CD4-positive, CD25-positive, alpha-beta regulatory T cell (primary cell): ENCODE results near the gene PDZD2. TPM values are rescaled to one million over a fixed set of nuclear protein-coding genes. Genes with fewer than 3 reads are reported as not detected.
"Not testable (repeated sequence)": the region's sequence is repeated elsewhere in the genome, so short reads cannot be mapped to it uniquely, and the experiment has no call there.

Experiments
- ATAC-seq, 2 donors: fragments of 150-1000 bp; cut with Tn5 transposase; one replicate each; pipeline ENCODE4 v1.10.0; 2021; ENCODE audit warnings: low read depth in 2 of 2, moderate number of reproducible peaks in 2 of 2, moderate library complexity in 1 of 2
- DNase-seq, 3 donors: peaks; one replicate each; pipeline versions ENCODE4 v3.0.0 to v3.0.0-alpha.2; 2012 to 2022; ENCODE audit warnings: mixed read lengths in 1 of 3
- H3K27ac ChIP-seq: one replicate; pipeline ENCODE4 v1.7.0; 2013; ENCODE audit warnings: mild to moderate bottlenecking, low read length; ENCODE audit not compliant: insufficient read depth, poor library complexity, severe bottlenecking
- H3K27me3 ChIP-seq: one replicate; pipeline ENCODE4 v1.7.0; 2013; ENCODE audit warnings: low read length; ENCODE audit not compliant: control insufficient read depth, insufficient read depth
- H3K36me3 ChIP-seq: one replicate; pipeline ENCODE4 v1.7.0; 2013; ENCODE audit warnings: mild to moderate bottlenecking, low read length, moderate library complexity; ENCODE audit not compliant: control insufficient read depth, insufficient read depth
- H3K4me1 ChIP-seq: 2 replicates; pipeline ENCODE4 v1.7.0; 2013; ENCODE audit warnings: mild to moderate bottlenecking, low read length; ENCODE audit not compliant: insufficient read depth, control insufficient read depth, poor library complexity, severe bottlenecking
- H3K4me3 ChIP-seq: one replicate; pipeline ENCODE4 v1.7.0; 2013; ENCODE audit warnings: low read depth, mild to moderate bottlenecking, low read length, moderate library complexity
- H3K9me3 ChIP-seq, 2 experiments: 1 replicate in 1 of 2; 2 replicates in 1 of 2; pipeline ENCODE4 v1.7.0; 2013; ENCODE audit warnings: low read length in 2 of 2, mild to moderate bottlenecking in 1 of 2, moderate library complexity in 1 of 2; ENCODE audit not compliant: control insufficient read depth in 2 of 2
- H3K27ac Mint-ChIP-seq, 3 donors: one replicate each; pipeline ENCODE4 v1.8.0; 2020 to 2022; ENCODE audit warnings: mild to moderate bottlenecking in 3 of 3, mixed read lengths in 3 of 3, moderate library complexity in 2 of 3
- H3K27me3 Mint-ChIP-seq: one replicate; pipeline ENCODE4 v1.8.0; 2022; ENCODE audit warnings: mild to moderate bottlenecking, mixed read lengths
- H3K36me3 Mint-ChIP-seq: one replicate; pipeline ENCODE4 v1.8.0; 2020; ENCODE audit warnings: mixed read lengths
- H3K4me1 Mint-ChIP-seq, 4 donors: one replicate each; pipeline ENCODE4 v1.8.0; 2020 to 2022; ENCODE audit warnings: mixed read lengths in 4 of 4, mild to moderate bottlenecking in 1 of 4
- H3K4me3 Mint-ChIP-seq, 4 donors: one replicate each; pipeline ENCODE4 v1.8.0; 2020 to 2022; ENCODE audit warnings: mild to moderate bottlenecking in 4 of 4, mixed read lengths in 4 of 4, moderate library complexity in 3 of 4
- H3K9me3 Mint-ChIP-seq, 7 donors: one replicate each; pipeline ENCODE4 v1.8.0; 2020 to 2022; ENCODE audit warnings: mixed read lengths in 7 of 7, mild to moderate bottlenecking in 3 of 7, moderate library complexity in 2 of 7
- polyA plus RNA-seq, 4 donors: library from polyadenylated mRNA; unstranded; fragments of 300-500 nt; fragmentation: Illumina TruSeq; gene quantifications; one replicate each; pipeline ENCODE4 v1.2.3, GENCODE V29; 2021
- total RNA-seq: library from RNA; stranded (reverse); gene quantifications from one replicate; pipeline ENCODE4 v1.2.3, GENCODE V29; 2022

Gene PDZD2
- total and polyA plus RNA-seq, 5 donors from 2014 or later, result 0.06 to 1.3 (median 0.25) TPM

- DNase-seq (no peak), ATAC-seq (no peak)
- Mint-ChIP-seq H3K27ac (peak overlapping the region in 2 of 3 donors; percentile 63 to 74), H3K9me3 (peaks cover 0 to 1% (median 0%) of the 10 kb centered on the region in 7 donors), H3K27me3 (peaks cover 5% of the 10 kb centered on the region), H3K4me1 (peaks cover 9 to 26% (median 16%) of the 10 kb centered on the region in 4 donors), H3K36me3 (no peaks in the 10 kb centered on the region), H3K4me3 (peak overlapping the region in 1 of 4 donors; percentile 0)
- H3K9me3 ChIP-seq, result no peaks in the 10 kb centered on the region
- H3K4me3 ChIP-seq, result no peak overlapping the region
- peaks cover 8% of the 10 kb centered on the region for H3K4me1 ChIP-seq
- H3K27me3 ChIP-seq, result no peaks in the 10 kb centered on the region
- H3K36me3 ChIP-seq, result no peaks in the 10 kb centered on the region
- H3K27ac ChIP-seq, result no peak overlapping the region
These were observed 132.6 kb downstream of the PDZD2 start for GRCh38 chr5:31771500-31771899.

- H3K36me3 ChIP-seq, H3K27me3 ChIP-seq, H3K27ac ChIP-seq, H3K9me3 ChIP-seq, H3K9me3 Mint-ChIP-seq, H3K4me3 ChIP-seq, H3K4me1 ChIP-seq, H3K4me3 Mint-ChIP-seq, H3K27me3 Mint-ChIP-seq, DNase-seq, H3K27ac Mint-ChIP-seq, H3K36me3 Mint-ChIP-seq, ATAC-seq: not testable (repeated sequence)
- peaks cover 5 to 10% (median 5%) of the 10 kb centered on the region in 4 donors for H3K4me1 Mint-ChIP-seq
These were observed 137.4 kb downstream of the PDZD2 start for GRCh38 chr5:31776294-31776693.

DNA sequence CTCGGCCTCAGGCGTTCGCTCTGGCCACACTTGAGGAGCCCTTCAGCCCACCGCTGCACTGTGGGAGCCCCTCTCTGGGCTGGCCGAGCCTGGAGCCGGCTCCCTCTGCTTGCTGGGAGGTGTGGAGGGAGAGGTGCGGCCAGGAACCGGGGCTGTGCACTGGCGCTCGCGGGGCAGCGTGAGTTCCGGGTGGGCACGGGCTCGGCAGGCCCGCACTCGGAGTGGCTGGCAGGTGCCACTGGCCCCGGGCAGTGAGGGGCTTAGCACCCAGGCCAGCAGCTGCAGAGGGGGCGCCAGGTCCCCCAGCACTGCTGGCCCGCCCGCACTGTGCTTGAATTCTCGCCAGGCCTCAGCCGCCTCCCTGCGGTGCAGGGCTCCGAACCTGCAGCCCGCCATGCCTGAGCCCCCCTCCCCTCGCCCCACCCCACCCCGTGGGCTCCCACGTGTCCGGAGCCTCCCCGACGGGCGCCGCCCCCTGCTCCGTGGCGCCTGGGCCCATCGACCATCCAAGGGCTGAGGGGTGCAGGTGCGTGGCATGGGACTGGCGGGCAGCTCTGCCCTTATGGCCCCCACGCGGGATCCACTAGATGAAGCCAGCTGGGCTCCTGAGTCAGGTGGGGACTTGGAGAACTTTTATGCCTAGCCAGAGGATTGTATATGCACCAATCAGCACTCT lies 138.2 kb downstream of the PDZD2 start:
- no peak for DNase-seq
- no peaks in the 10 kb centered on the region for H3K36me3 ChIP-seq
- Mint-ChIP-seq H3K27me3 (peaks cover 10% of the 10 kb centered on the region), H3K4me1 (peaks cover 0 to 3% (median 2%) of the 10 kb centered on the region in 4 donors), H3K27ac (no peak overlapping the region), H3K9me3 (peaks cover 0 to 1% (median 0%) of the 10 kb centered on the region in 7 donors), H3K36me3 (no peaks in the 10 kb centered on the region), H3K4me3 (no peak overlapping the region)
- no peaks in the 10 kb centered on the region for H3K4me1 ChIP-seq
- H3K27me3 ChIP-seq, result no peaks in the 10 kb centered on the region
- H3K4me3 ChIP-seq, result no peak overlapping the region
- H3K9me3 ChIP-seq, result no peaks in the 10 kb centered on the region
- no peak overlapping the region for H3K27ac ChIP-seq
- ATAC-seq, result no peak

- peaks cover 0 to 3% (median 2%) of the 10 kb centered on the region in 4 donors for H3K4me1 Mint-ChIP-seq
- no peaks in the 10 kb centered on the region for H3K9me3 ChIP-seq
- H3K27ac Mint-ChIP-seq, result no peak overlapping the region
- H3K36me3 Mint-ChIP-seq, result no peaks in the 10 kb centered on the region
- no peak for ATAC-seq
- H3K4me3 ChIP-seq, result no peak overlapping the region
- no peak overlapping the region for H3K4me3 Mint-ChIP-seq
- DNase-seq, result no peak
- no peaks in the 10 kb centered on the region for H3K36me3 ChIP-seq
- no peak overlapping the region for H3K27ac ChIP-seq
- H3K27me3 Mint-ChIP-seq, result peaks cover 5% of the 10 kb centered on the region
- no peaks in the 10 kb centered on the region for H3K27me3 ChIP-seq
- H3K4me1 ChIP-seq, result no peaks in the 10 kb centered on the region
- peaks cover 0 to 2% (median 0%) of the 10 kb centered on the region in 7 donors for H3K9me3 Mint-ChIP-seq
These were observed 142.8 kb downstream of the PDZD2 start for GRCh38 chr5:31781772-31782171.

DNA sequence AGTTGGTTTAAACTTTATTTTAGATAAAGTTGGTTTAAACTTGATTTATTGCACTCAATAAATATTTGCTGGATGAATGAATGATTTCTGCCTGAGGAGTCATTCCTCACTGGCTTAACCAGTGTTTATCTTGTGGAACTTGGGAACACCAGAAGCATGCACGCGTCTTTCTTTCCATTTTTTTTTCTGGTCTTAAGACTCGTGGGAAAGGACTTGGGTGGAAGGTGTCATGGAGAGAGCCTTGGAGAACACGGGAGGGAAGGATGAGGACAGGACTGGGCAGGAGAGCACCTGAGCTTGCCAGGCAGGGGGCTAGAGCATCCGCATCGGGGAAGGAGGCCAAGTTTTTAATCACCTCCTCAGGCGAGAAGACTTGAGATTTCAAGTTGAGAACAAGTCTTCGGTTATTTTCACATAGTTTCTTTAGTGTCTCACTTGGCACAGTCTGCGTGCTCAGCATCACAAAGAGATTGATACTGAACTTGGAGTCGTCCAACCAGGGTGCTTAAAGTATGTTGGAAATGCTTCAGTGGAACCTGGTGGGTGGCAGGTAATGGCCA lies 144.2 kb downstream of the PDZD2 start:
- H3K9me3 ChIP-seq, result no peaks in the 10 kb centered on the region
- H3K4me3 ChIP-seq, result no peak overlapping the region
- H3K27ac Mint-ChIP-seq, result no peak overlapping the region
- H3K4me1 ChIP-seq, result no peaks in the 10 kb centered on the region
- H3K4me1 Mint-ChIP-seq, result peaks cover 0 to 3% (median 2%) of the 10 kb centered on the region in 4 donors
- H3K27me3 Mint-ChIP-seq, result peaks cover 5% of the 10 kb centered on the region
- no peaks in the 10 kb centered on the region for H3K27me3 ChIP-seq
- peaks cover 0 to 2% (median 0%) of the 10 kb centered on the region in 7 donors for H3K9me3 Mint-ChIP-seq
- H3K36me3 ChIP-seq, result no peaks in the 10 kb centered on the region
- no peak overlapping the region for H3K27ac ChIP-seq
- H3K36me3 Mint-ChIP-seq, result no peaks in the 10 kb centered on the region
- no peak overlapping the region for H3K4me3 Mint-ChIP-seq
- ATAC-seq (no peak), DNase-seq (no peak)

DNA sequence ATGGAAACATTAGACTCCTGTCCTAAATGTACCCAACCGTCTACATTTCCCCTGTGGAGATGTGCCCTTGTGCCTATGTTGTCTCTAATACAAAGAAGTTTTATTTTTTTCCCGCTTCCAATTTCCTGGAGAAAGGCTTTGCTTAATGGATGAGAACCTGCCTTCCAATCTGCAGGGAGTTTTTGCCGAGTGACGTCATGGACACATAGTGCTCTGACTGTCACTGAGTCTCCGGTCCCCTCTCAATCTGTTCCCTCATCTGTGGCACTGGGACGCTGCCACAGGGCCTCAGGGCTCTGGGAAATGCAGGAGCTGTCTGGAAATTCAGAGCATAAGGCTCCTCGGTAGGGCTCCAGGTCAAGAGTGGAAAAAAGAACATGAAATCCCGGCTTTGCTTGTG lies 144.8 kb downstream of the PDZD2 start:
- Histone ChIP-seq H3K4me1 (no peaks in the 10 kb centered on the region), H3K36me3 (no peaks in the 10 kb centered on the region), H3K4me3 (no peak overlapping the region), H3K27ac (no peak overlapping the region), H3K27me3 (no peaks in the 10 kb centered on the region), H3K9me3 (no peaks in the 10 kb centered on the region)
- Mint-ChIP-seq H3K4me1 (peaks cover 0 to 3% (median 2%) of the 10 kb centered on the region in 4 donors), H3K27me3 (peaks cover 5% of the 10 kb centered on the region), H3K27ac (no peak overlapping the region), H3K36me3 (no peaks in the 10 kb centered on the region), H3K4me3 (no peak overlapping the region), H3K9me3 (peaks cover 0 to 2% (median 0%) of the 10 kb centered on the region in 7 donors)
- DNase-seq, result no peak
- no peak for ATAC-seq

DNA sequence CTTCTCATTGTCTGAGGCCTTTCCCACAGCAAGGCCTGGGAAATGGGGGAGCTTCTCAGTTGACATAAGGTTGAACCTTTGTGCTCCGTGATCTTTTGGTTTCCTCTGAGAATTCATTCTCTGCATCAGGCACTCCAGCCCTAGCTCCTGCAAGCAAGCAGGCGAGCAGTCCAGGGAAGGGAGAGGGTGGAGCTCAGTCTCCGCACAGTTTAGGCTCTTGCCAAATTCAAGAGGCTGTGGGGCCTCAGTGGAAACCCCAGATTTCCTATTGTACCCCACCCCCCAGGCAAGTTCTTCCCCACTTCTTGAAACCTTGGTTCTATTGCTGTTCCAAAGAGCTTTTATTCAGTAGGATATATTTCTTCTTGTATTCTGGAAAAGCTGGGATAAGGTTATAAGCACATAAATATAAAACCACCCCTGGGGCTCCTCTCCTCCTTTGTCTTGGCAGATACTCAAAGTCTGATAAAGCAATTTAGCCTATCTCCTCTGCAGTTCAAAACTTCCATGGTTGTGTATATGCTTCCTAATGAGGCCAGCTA lies 147.2 kb downstream of the PDZD2 start:
- H3K4me3 ChIP-seq, result no peak overlapping the region
- Mint-ChIP-seq H3K4me3 (no peak overlapping the region), H3K4me1 (no peaks in the 10 kb centered on the region), H3K27me3 (peaks cover 5% of the 10 kb centered on the region), H3K27ac (no peak overlapping the region), H3K36me3 (no peaks in the 10 kb centered on the region), H3K9me3 (peaks cover 0 to 2% (median 0%) of the 10 kb centered on the region in 7 donors)
- no peak for ATAC-seq
- no peaks in the 10 kb centered on the region for H3K27me3 ChIP-seq
- H3K9me3 ChIP-seq, result no peaks in the 10 kb centered on the region
- DNase-seq, result no peak
- H3K27ac ChIP-seq, result no peak overlapping the region
- no peaks in the 10 kb centered on the region for H3K36me3 ChIP-seq
- H3K4me1 ChIP-seq, result no peaks in the 10 kb centered on the region
